ENCODE results near the gene RFTN1. TPM values are rescaled to one million over a fixed set of nuclear protein-coding genes. Genes with fewer than 3 reads are reported as not detected.
A peak's percentile ranks its signal among the peaks of the same experiment; 100 is the strongest.

Gene RFTN1
- total and polyA plus RNA-seq, 10 of the 15 experiments (the other 5 are each of a cell fraction or from before 2014, with no cell fraction given): 20.6 to 213 (median 147) TPM

- no peak for TF ChIP-seq SIX5 (IDR thresholded peaks at IDR 0.05; ENCODE audit: low read depth, low read length, severe bottlenecking)
- peak; percentile 99 for TF ChIP-seq NR2F1 (conservative IDR thresholded peaks at IDR 0.05)
- no peak for TF ChIP-seq STAT1 (conservative IDR thresholded peaks at IDR 0.05)
- no peak for TF ChIP-seq FOXK2 (IDR thresholded peaks at IDR 0.05)
- TF ChIP-seq CEBPZ (IDR thresholded peaks at IDR 0.05; ENCODE audit: low read depth, low read length): no peak
- TF ChIP-seq ZNF217 (IDR thresholded peaks at IDR 0.05): peak; percentile 72; the same call in 1 of the 2 replicates
- TF ChIP-seq ZNF687 (IDR thresholded peaks at IDR 0.05): no peak; the same call in none of the 2 replicates
- TF ChIP-seq GATAD2B (conservative IDR thresholded peaks at IDR 0.05; ENCODE audit: low read depth): peak; percentile 43; the same call in 1 of the 2 replicates
- no peak for TF ChIP-seq PML (IDR thresholded peaks at IDR 0.05; ENCODE audit: low read length)
- TF ChIP-seq HCFC1 (IDR thresholded peaks at IDR 0.05; ENCODE audit: low read length): no peak
- no peak for TF ChIP-seq ZNF592 (IDR thresholded peaks at IDR 0.05)
- no peak for TF ChIP-seq ASH2L (IDR thresholded peaks at IDR 0.05; ENCODE audit: borderline replicate concordance, low read depth)
- TF ChIP-seq SIN3A (IDR thresholded peaks at IDR 0.05; ENCODE audit: low read depth, low read length): no peak
- TF ChIP-seq CHD4 (IDR thresholded peaks at IDR 0.05): no peak
- no peak; the same call in 1 of the 2 replicates for TF ChIP-seq CHD1 (IDR thresholded peaks at IDR 0.05; ENCODE audit: low read depth, low read length)
- TF ChIP-seq CTCF (IDR thresholded peaks at IDR 0.05 in 2 of 3, conservative IDR thresholded peaks at IDR 0.05 in 1 of 3; ENCODE audit: control insufficient read depth in 2 of 3, extremely low read depth in 1 of 3, insufficient read depth in 1 of 3, low read depth in 3 of 3, low read length in 3 of 3): peak in 1 of 3 experiments; percentile 0; a peak in 1 of 6 replicates
These were observed 1.6 kb downstream of the RFTN1 start (continued) for GRCh38 chr3:16511681-16512434.
